NCI-H2227 treated with DMSO at 0.1 percent for 48 hours (cell line): ENCODE measurements around the gene SMARCC1.

Experiments
- DNase-seq: peaks from one replicate; lab custom pipeline; 2025; lab: John Stamatoyannopoulos, UW

Gene SMARCC1

DNA sequence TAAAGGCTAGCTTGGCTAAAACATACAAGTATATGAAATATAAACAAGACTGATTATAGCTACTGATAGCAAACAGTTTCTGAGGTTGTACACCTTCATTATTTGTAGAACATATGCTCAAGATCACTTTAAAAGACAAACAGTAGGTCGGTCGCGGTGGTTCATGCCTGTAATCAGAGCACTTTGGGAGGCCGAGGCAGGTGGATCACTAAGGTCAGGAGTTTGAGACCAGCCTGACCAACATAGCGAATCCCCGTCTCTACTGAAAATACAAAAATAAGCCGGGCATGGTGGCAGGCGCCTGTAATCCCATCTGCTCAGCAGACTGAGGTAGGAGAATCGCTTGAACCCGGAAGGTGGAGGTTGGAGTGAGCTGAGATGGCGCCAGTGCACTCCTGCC lies 80.3 kb downstream of the SMARCC1 start:
- no peak for DNase-seq

DNA sequence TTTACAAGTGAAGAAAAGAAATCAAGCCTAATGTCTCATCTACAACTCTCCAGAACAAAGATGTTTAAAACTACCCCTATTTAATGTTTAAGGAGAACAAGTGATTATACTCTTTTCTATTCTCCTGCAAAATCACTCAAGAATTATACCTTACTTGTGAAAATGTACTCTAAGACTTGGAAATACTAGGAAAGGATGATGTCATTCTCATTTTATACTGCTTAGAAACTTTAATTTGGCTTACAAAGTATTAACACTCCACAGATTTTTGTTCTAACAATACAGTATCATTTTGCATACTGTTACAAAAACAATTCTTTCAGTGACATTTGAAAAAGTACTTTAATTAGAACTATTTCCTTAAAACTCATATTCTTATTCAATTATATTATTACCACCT lies 89.5 kb downstream of the SMARCC1 start:
- no peak for DNase-seq

DNA sequence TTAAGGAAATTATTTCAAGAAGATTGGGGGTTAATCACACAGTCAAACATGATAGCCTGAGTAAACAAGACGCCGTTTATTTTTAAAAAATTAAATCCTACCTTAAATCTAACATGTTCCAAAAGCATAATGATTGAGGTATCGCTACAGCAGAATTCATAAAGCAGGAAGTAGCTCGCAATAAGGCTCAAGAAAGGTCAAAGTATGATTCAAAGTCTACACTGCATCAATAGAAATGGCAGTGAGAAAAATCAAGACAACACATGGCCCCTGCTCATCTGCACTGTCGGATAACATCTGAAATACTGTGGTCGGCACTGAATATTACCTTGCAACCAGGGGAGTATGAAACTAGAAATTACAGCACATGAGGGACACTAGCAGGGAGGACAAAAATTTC lies 93.2 kb downstream of the SMARCC1 start:
- DNase-seq: no peak

DNA sequence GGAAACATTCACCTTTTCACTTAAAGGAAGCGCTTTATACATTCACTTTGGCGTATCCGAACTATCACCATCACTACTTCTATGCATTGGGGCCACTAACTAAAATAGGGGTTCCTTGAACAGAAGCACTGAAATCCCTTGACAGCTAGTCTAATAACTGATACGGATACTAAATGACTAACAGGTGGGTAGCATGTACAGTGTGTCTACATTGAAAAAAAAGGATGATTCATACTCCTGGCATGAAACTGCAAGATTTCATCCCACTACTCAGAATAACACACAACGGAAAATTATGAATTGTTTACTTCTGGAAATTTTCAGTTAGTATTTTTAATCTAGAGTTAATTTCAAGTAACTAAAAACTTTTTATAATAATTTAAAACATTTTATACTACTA lies 96.7 kb downstream of the SMARCC1 start:
- DNase-seq: no peak

DNA sequence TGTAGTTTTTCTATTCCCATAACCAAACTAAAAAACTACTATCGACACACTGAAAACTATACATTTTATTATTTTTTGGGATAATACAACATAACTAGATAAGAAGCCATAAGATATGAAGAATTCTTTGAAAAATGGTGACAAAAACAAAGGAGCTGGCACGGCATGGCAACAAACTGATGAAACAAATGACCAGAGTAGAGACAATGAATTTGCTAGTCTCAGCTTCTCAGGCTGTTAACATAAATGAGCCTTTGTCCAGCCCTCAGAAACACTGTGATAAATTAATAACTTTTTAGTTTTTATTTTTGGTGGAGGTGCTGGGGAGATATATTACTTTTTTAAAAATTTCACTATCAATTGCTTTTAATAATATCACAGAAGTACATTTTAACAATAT lies 100.7 kb downstream of the SMARCC1 start:
- no peak for DNase-seq

DNA sequence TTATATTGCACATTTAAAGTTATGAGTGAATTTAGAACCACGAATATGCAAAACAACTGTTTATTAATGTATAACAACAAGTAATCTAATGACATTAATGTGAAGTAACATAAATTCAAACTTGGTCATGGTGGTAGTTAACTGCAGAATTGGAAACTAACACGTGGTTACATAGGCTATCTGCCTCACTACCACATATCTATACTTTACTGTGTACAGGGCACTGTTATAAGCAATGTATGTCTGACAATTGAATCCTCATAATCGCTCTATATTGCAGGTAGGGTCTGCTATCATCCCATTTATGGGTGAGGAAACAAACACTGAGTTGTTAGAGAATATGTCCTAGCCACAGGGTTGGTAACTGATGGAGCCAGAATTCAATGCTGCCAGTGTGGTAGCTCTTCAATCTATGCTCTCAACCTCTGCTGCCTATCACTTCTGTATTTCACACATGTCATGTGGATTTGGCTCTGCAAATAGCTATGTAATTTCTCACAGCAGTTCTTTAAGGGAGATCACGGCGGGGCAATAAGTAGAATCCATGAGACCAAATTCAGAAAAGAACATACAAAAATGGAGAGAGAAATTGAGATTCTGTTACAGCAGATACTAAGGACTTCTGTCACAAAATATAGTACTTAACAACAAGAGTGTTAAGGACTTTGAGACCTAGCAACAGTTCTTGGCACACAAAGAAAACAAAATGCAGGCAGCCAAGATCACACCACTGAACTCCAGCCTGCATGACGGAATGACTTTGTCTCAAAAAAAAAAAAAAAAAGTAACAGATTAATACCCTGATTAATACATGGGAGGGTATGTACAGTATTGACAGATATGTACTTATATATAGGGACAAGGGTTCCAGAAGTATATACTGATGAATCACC lies 103.0 kb downstream of the SMARCC1 start:
- DNase-seq: no peak

DNA sequence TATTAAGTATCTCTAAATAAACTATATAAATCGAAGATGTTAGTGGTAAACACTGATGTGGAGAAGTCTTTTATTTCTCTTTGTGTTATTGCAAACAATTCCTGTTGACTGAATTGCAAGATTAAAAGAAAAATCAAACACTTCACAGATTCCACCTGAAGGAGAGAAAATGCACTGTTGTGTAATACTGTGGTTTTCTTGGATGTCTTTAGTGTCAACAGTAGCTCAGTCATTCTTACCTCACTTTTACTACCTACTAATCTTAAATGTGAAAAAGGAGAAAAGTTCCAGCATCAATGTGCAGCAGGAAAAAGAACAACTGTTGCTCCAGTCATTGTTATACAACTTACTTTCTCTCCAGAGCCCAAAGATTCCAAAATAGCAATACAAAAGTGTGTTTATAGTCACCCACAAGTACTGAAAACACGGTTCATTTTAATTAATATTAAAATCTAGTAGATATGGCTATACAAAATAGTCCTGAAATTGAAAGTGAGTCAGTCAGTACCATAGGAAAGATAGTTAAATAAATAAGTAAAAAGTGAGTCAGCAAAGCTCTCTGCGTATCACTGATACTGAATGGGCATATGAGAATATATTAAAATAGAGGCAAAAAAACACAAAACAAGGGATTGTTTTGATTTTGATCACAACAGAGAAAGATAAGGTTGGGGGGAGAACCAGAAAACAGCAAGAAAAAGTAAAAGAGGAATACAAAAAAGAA lies 112.5 kb downstream of the SMARCC1 start:
- no peak for DNase-seq

DNA sequence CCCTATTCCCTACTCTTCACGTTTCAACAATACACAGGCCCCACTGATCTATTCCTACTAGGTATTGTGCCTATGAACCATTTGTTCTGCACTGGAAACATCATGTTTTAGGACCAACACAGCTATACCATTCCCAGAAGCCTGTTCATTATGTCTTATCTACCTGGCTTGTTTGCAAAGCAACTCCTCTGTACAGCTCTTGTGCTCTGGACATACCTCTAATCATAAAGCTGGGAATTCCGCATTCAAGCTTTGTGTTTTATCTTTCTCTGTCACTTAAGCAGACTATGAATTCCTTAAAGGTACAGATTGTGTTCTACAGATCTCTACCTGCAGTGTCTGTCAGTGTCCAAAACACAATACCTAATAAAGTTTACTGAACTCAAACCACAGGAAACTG lies 115.6 kb downstream of the SMARCC1 start:
- DNase-seq: no peak

DNA sequence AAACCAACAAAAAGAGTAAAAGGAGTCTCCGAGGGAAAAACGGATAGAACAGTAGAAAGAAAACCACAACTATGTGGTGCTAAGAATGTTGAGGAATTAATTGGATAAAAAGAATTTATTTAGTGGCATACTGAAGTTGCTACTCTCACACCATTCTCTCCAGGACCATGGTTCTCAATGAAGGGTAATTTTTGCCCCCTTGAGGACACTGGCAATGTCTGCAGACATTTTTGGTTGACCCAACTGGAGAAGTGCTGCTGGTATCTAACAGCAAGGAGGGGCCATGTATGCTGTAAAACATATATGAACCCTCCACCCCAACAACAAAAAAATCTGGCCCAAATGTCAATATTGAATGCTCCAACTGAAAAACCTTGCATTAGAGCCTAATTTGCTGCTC lies 117.2 kb downstream of the SMARCC1 start:
- DNase-seq: no peak

DNA sequence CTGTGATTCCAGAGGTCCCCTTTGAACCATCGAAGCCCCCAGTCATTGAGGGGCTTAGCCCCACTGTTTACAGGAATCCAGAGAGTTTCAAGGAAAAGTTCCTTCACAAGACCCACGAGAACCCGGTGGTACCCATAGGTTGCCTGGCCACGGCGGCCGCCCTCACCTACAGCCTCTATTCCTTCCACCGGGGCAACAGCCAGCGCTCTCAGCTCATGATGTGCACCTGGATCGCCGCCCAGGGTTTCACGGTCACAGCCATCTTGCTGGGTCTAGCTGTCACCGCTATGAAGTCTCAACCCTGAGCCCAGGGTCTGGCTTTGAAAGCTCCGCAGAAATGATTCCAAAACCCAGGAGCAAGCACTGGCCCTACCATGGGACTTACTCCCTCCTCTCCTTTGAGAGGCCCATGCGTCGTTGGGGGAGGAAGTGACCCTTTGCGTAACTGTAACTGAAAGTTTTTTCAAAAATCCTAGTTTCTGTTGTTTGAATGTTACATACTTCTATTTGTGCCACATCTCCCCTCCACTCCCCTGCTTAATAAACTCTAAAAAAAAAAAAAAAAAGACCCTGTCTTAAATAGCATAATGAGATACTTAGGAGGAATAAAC lies 118.0 kb downstream of the SMARCC1 start:
- no peak for DNase-seq

DNA sequence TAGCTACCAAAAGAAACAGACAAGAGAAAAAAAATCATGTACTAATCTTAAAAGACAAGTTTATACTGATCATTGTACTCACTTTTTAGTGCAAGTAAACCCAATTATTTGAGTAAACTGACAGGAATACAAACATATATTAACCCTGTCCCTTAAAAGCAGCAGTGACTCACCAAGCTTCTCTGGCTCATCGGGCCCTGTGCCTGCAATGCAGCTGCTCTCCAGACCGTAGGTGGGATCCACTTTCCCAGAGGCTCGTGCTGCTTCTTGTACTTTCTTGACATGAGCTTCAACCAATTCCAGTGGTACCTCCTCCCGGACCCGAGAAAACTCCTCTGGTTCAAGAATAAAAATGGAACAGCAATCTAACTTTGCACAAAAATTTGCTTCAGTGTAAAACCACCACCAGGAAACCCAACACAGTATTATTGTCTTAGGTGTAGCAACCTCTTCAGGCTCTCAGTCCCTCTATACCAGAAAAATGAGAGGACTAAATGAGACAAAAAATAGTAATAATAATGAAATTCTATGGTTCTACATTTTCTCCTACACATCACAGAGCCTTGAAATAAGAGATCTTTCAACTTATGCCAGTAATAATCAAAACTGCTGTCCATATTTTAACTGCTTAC lies 120.5 kb downstream of the SMARCC1 start:
- DNase-seq: no peak

DNA sequence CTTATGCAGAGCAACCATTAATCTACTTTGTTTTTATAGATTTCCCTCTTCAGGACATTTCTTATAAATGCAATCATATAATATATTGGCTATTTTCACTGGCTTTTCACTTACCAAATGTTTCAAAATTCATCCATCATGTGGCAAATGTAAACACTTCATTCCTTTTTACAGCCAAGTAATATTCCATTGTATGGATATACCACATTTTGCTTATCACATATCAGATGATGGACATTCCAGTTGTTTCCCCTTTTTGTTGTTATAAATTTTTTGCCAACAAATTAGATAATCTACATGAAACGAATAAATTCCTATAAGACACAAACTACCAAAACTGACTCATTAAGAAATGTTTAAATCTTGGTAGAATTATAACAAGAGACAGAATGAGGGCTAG lies 123.2 kb downstream of the SMARCC1 start:
- DNase-seq: no peak

DNA sequence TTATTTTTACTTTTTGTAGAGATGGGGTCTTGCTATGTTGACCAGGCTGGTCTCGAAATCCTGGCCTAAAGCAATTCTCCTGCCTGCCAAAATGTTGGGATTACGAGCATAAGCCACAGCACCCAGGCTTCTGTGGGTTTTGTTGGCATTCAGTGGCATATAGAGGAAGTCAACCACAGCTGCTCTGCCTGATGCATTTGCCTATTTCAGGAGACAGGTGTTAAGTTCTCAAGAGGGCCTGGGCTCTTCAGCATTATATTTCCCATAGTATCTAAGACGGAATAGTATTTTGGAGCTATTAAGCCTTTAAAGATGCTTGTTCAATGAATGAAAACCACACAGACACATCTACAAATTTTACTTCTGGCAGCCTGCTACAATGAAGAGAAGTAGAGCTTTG lies 129.6 kb downstream of the SMARCC1 start:
- DNase-seq: no peak

DNA sequence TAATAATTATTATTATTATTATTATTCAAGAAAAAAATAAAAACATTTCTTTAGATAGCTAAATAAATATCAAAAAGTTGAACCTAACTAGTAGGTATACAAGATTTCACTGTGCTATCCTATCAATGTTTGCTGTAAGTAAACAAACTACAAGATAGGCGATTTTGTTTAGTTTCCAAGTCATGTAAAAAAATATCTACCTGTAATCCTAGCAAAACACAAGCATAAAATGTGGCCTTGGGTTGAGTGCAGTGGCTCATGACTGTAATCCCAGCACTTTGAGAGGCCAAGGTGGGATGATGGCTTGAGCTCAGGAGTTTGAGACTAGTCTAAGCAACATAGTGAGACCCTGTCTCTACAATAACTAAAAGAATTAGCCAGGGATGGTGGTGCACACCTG lies 131.4 kb downstream of the SMARCC1 start:
- no peak for DNase-seq

DNA sequence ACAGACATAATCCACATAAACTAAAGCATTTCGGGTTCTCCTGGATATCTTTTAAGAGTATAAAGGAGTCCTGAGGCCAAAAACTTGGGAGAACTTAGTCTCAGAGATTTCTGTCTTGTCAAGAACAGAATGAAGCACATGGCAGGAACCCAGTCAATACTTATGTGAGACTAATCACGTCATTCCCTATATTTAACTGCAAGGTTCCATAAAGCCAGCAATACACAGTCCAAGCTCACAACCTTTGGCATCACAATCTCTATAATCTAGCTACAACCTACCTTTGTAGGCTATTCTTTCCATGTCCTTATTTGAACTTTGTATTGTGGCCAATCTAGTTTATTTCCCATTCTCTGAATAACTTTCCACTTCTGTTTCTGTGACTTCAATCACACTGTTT lies 134.1 kb downstream of the SMARCC1 start:
- DNase-seq: no peak

DNA sequence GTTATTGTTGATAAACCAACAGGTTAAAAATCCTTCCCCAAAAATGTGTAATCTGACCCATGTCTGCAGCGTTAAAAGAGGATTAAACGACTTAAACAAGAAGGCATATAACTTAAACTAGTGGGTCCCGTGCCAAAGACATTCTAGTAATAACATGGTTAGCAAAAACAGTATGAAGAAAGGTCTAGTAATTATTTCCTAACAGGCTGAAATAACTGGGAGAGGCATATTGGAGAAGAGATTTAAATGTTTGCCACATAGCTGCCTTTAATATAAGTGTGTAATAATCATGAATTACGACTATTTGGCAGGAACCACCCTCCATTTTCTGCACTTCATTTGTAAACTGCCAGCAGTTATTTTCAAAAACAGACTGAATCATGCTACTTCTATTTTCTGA lies 135.3 kb downstream of the SMARCC1 start:
- DNase-seq: peak; percentile 37

DNA sequence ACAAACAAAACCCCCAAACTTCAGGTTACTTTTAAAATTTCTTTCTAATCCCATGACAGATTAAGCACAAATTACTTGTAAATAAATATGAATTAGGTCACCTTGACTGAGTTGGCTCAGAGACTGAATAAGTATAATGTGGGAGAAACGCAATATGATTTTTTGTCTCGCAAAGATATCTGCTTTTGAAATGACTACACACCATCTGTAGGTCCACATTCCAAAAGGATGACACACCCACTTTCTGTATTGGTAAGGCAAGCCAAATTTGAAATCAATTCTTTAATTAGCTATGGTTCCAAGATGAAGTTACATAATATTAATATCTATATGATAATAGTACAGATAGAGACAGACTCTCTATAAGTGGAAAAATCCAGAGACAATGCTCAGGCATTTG lies 136.1 kb downstream of the SMARCC1 start:
- DNase-seq: no peak

DNA sequence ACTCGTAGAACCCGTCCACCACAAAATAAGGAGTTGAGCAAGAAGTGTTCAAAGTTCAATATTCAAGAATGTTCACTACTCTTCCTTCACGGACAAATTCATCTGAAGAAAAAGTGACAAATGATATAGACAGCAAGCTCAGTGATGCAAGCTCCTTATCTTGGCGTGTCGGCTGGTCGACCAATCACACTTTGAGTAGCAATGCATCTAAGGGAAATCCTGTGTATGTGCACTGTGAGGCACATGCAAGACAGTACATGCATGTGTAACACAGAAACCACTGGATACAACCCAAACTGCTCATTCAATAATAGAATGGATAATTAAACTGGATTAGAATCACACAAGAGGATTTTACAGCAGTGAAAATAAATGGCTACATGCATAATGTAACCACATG lies 138.6 kb downstream of the SMARCC1 start:
- no peak for DNase-seq

DNA sequence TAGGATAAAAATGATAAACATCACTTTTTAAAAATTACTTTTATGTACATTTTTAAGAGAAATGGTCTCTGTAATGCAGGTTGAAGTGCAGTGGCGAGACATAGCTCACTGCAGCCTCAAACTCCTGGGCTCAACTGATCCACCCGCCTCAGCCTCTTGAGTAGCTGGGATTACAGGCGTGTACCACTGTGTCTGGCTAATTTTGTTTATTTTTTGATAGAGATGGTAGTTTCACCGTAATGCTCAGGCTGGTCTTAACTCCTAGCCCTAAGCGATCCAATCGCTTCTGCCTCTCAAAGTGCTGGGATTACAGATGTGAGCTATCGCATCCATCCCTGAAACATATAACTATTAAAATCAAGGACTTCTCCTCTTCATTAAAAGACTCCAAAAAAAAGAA lies 140.0 kb downstream of the SMARCC1 start:
- no peak for DNase-seq

DNA sequence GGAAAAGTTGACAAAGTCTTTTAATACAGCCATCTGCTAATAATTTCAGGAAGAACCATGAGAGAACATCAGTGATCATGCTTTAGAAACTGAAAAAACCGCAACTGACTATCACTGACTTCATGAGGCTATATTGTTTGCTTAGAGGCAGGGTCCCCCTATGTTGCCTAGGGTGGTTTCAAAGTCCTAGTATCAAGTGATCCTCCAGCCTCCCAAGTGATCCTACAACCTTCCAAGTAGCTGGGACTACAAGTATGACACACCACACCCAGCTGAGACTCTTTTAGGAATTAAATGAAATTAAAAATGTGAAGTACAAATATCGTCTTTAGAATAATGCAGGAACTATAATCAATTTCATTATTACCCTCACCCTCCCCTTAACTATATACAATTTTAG lies 144.8 kb downstream of the SMARCC1 start:
- DNase-seq: no peak

DNA sequence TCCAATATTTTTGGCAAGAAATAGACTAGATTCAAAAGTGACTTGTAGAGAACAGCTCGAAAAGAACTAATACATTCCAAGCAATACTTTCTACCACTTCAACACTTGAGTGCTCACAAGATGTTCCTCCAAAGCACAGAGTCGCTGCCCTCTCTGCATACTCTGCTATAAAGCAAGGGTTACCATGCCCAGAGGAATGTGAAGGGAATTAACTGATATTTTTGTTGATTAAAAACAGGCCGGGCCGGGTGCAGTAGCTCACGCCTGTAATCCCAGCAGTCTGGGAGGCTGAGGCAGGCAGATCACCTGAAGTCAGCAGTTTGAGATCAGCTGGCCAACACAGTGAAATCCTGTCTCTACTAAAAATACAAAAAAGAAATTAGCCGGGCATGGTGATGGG lies 145.5 kb downstream of the SMARCC1 start:
- DNase-seq: no peak

DNA sequence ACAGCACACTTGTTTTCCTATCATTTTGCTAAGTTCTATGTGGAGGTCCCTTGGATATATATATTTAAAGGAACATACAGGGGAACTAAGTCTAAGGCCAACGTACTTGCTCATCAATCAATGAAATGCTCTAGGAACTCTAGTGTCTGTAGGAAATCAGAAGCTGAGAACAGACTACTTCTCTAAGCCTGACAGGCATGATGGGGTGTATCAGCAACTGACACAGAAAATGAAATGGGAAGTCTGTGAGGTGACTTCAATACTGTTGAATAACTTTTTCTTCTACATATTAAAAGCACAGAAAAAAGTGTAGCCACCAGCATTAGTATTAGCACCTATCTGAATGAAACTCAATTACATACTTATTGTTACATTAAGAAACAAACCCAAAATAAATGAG lies 146.2 kb downstream of the SMARCC1 start:
- no peak for DNase-seq

DNA sequence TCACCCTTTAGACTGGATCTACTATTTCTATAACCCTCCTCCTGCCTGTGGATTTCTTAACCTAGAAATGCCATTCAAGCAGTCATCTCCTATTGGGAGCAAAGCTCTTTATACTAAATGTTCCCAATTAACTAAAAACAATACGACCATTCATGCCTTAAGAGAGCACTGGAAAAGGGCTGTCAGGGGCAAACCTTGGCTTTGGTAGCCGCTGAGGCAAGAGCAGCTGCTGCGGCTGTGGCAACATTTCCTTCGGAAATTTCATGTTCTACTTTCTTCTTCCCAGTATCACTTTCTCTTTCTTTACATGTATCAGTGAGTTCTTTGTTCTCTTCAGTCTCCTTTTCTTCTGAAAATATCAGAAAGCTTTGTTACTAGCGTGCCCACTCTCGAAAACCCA lies 146.7 kb downstream of the SMARCC1 start:
- DNase-seq: no peak
